ENCODE data around the gene CLDN6.

CLDN6 gene

DNA sequence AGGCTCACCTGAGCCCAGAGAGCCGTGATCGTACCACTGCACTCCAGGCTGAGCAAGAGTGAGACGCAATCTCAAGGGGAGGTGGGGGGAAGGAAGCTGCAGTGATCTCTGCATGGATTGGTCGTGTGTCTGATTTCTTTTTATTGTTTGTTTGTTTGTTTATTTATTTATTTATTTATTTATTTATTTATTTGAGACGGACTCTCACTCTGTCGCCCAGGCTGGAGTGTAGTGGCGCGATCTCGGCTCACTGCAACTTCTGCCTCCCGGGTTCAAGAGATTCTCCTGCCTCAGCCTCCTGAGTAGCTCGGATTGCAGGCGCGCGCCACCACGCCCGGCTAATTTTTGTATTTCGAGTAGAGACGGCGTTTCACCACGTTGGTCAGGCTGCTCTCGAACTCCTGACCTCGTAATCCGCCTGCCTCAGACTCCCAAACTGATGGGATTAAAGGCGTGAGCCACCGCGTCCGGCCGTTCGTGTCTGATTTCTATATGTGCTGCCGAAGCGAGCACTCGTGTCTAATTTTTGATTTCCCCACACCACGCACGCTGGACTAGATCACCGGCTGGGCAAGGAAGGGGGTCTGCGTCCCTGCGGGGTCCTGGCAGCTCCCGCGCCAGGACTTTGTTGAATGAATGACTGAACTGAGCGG, 1.7 kb upstream of the CLDN6 start:
- H3K4me3 ChIP-seq (ENCODE audit: low read depth in 1 of 2, low read length in 1 of 2) = peak overlapping the region; percentile 83 to 95
- H3K27me3 ChIP-seq = peaks cover 22% of the 10 kb centered on the region
- H3K4me1 ChIP-seq (ENCODE audit: control insufficient read depth in 1 of 2, insufficient read depth in 1 of 2, low read depth in 1 of 2, low read length in 1 of 2) = peaks cover 52 to 66% of the 10 kb centered on the region in 2 experiments
- no peaks in the 10 kb centered on the region for H3K9me3 ChIP-seq
- peaks cover 18% of the 10 kb centered on the region for H3K36me3 ChIP-seq
- H3K27ac ChIP-seq = peak overlapping the region; percentile 90
- no peak for TF ChIP-seq CTCF (IDR thresholded peaks at IDR 0.05)

DNA sequence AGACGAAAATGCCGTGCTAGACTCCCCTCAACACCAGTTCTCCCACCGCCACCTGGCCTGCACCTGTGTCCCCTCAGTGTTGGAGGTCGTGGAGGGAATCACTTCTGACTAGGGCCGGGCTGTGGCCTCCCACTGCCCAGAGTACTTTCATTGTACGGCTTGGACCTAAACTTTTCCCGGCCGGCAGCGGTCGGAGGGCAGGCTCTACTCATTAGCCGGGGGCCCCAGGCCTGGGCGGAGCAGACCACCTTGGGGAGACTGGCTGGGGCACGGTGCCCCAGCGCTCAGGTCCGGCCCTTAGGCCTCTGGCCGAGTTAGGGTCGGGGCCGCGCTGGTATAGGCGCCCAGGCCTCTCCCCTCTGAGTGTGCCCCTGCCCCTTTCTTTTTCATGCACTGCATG, 639 bp downstream of the CLDN6 start:
- Histone ChIP-seq H3K27me3 (peaks cover 22% of the 10 kb centered on the region), H3K27ac (no peak overlapping the region), H3K4me1 (ENCODE audit: control insufficient read depth in 1 of 2, insufficient read depth in 1 of 2, low read depth in 1 of 2, low read length in 1 of 2) (peaks cover 36 to 51% of the 10 kb centered on the region in 2 experiments), H3K9me3 (no peaks in the 10 kb centered on the region), H3K36me3 (peaks cover 29% of the 10 kb centered on the region), H3K4me3 (ENCODE audit: low read depth in 1 of 2, low read length in 1 of 2) (no peak overlapping the region)
- TF ChIP-seq CTCF (IDR thresholded peaks at IDR 0.05) = no peak

DNA sequence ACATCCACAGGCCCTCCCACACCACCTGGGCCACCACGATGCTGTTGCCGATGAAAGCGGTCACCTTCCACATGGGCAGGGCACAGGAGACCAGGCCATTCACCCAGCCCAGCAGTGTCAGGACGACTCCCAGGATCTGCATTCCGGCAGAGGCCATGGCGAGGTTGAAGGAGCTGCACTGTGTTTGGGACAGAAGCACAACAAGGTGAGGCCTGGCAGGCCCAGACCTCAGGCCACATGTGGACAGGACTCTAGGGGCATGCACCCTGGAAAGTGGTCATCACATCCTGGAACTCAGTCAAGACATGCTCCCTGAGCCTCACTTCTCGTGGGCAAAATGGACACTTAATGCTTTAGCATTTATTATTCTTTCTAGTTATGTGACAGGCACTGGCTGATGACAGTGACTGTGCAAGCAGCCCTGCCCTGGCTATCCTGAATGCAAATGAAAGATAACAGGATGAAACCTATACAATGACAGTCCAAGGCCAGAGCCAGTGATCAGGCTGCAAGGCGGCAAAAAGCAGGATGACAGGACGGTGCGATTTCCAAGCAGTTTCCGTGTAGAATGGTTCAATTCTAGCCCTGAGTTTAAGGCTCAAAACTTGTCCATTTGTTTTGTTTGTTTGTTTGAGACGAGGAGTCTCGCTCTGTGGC, 2.0 kb downstream of the CLDN6 start:
- no peak overlapping the region for H3K4me3 ChIP-seq (ENCODE audit: low read depth in 1 of 2, low read length in 1 of 2)
- TF ChIP-seq CTCF (IDR thresholded peaks at IDR 0.05) = no peak
- H3K27me3 ChIP-seq = peaks cover 22% of the 10 kb centered on the region
- peaks cover 17% of the 10 kb centered on the region for H3K36me3 ChIP-seq
- peaks cover 30 to 46% of the 10 kb centered on the region in 2 experiments for H3K4me1 ChIP-seq (ENCODE audit: control insufficient read depth in 1 of 2, insufficient read depth in 1 of 2, low read depth in 1 of 2, low read length in 1 of 2)
- H3K9me3 ChIP-seq = no peaks in the 10 kb centered on the region
- no peak overlapping the region for H3K27ac ChIP-seq

DNA sequence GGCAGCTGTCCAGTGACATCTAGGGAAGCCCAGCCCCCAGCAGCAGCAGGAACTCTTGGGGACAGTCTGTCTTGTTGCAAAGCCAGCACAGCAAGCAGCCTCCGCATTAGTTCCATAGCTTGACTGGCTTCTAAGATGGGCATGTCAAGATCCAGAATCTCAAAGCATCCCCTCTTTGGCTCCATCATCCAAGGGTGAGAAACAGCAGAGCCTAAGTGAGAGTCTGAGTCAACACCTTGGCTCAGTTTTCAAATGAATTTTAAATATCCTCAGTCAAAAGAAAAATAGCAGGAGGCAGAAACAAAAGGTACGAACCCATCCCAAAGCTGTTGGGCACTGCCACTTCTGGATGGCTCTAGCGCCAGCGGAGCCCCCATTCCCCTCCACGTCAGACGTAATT, 3.0 kb downstream of the CLDN6 start:
- Histone ChIP-seq H3K9me3 (no peaks in the 10 kb centered on the region), H3K4me3 (ENCODE audit: low read depth in 1 of 2, low read length in 1 of 2) (no peak overlapping the region), H3K27me3 (peaks cover 22% of the 10 kb centered on the region), H3K27ac (no peak overlapping the region), H3K36me3 (peaks cover 17% of the 10 kb centered on the region), H3K4me1 (ENCODE audit: control insufficient read depth in 1 of 2, insufficient read depth in 1 of 2, low read depth in 1 of 2, low read length in 1 of 2) (peaks cover 36 to 48% of the 10 kb centered on the region in 2 experiments)
- no peak for TF ChIP-seq CTCF (IDR thresholded peaks at IDR 0.05)

- Histone ChIP-seq H3K27ac (no peak overlapping the region), H3K4me1 (ENCODE audit: control insufficient read depth in 1 of 2, insufficient read depth in 1 of 2, low read depth in 1 of 2, low read length in 1 of 2) (peaks cover 37 to 48% of the 10 kb centered on the region in 2 experiments), H3K4me3 (ENCODE audit: low read depth in 1 of 2, low read length in 1 of 2) (no peak overlapping the region), H3K36me3 (peaks cover 17% of the 10 kb centered on the region), H3K27me3 (peaks cover 19% of the 10 kb centered on the region), H3K9me3 (no peaks in the 10 kb centered on the region)
- no peak for TF ChIP-seq CTCF (IDR thresholded peaks at IDR 0.05)
Measured at GRCh38 chr16:3013998-3014690, 3.8 kb downstream of the CLDN6 start.
